GM19240 (cell line): ENCODE results near the gene TNFSF15.
"Not testable (repeated sequence)": the region's sequence is repeated elsewhere in the genome, so short reads cannot be mapped to it uniquely, and the experiment has no call there.

Source experiments
- DNase-seq: peaks from one replicate; pipeline ENCODE4 v3.0.0; 2011; ENCODE audit warnings: low spot score; ENCODE audit not compliant: insufficient read length

TNFSF15 gene

DNA sequence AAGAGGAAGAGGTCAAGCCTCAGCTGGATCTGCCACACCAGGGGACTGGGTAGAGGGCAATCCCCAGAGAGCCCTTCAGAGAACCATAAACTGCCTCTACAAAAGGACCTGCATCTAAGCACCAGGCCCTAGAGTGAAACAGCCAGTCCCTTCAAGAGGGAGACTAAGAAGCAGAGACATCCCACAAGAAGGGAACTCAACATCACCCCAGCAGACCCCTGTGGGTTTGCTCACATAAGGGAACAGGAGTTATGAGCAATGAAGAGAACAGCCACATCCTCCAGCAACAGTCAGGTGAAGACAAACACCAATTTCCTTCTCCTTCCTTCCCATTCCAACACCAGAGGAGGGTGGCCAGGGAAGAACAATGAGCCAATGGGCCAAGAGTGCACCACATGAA, 48.9 kb downstream of the TNFSF15 start:
- DNase-seq = no peak

DNA sequence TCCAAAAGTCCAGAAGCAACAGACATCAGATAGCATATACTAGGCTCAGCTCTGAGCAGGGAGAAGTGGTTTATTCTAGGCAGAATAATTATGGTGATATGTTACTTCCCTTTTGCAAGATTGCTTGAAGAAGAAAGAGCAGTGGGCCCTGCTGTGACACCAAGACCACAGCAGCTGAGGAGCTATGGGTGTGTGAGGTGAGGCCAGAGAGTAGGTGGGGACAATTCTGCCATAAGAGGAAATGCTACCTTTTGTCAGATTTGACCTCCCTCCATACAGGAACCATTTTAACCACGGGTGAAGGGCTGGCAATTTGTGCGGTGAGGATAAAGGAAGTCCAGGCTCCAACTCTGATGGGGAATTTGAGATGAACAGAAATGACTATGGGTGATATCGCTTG, 51.3 kb downstream of the TNFSF15 start:
- DNase-seq = no peak

DNA sequence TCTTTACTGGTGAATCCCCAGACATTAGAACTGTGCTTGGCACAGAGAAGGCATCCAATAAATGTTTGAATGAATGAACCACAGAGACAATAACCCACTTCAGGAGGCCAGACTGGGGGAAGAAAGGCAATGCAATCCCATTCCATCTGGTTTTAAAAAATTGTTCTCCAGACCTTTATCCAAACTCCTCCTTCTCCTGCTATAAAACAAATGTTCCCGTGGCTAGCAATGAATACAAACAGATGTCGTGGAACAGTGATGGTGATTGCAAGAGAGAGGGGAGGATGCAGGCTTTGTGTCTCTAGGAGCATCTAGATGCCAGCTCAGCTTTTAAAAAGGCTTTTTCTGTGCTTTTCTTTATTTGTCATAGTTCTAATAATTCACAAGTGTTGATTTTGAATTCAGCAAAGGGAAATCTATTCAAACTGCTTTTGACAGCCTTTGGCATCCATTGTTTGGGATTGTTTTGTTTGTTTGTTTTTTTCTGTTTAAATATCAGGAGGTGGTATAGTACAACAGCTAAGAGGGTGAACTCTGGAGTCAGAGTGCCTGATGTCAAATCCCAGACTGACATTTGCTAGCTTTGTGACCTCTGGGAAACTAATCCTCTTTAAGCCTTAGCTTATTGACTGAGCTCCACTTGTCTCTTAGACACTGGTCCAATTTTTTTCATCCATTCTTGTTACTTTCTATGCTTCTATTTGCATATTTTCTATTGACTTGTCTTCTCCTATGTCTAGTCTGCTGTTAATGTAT, 59.1 kb downstream of the TNFSF15 start:
- DNase-seq = no peak

DNA sequence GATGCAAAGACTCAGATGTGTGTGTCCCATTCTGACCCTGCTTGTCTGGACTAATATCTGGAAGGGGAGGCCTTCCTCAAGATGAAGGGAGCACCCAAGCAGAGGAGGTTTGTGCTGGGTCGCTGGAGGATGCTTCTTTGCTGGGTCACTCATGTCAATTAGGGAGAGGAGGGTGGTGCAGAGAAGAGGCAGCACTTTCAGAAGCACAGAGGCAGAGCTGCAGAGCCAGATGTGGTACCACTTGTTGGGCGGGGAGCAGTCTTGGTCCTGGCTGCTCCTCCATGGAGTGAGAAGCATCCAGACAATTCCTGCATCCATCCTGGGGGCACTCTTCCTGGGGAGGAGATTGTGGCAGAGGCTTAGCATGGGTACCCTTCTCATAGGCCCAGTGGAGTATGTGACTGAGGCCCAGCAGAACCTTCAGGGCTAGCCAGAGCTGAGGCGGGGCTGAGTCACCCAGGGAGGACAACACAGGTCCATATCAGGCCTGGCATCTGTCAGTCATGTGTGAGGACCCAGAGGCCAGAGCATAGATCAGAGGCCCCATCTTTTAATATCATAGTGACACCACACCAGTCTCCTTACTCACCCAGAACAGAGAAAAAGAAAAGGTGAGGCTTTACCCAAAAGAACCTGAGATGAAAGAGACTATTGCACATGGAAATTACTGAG, 59.8 kb downstream of the TNFSF15 start:
- DNase-seq = no peak

DNA sequence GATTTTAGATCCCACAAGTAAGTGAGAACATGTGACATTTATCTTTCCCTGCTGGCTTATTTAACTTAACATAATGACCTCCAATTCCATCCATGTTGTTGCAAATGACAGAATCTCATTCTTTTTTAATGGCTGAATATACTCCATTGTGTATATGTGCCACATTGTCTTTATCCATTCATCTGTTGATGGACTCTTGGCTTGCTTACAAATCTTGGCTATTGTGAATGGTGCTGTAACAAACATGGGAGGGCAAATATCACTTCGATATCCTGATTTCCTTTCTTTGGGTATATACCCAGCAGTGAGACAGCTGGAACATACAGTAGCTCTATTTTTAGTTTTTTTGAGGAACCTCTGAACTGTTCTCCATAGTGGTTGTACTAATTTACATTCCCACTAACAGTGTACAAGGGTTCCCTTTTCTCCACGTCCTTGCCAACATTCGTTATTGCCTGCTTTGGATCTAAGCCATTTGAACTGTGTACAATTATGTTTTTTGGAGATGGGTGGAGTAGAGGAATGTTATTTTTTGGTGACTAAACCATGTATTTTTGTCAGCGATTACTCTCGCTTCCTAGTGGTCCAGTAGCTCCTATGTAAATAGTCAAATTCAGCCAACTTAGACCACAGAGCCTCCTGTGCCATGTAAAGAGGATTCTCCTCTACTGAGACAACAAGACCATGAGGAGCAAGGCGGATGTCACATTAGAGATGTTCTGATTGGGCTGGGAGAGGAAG, 60.6 kb downstream of the TNFSF15 start:
- no peak for DNase-seq

DNA sequence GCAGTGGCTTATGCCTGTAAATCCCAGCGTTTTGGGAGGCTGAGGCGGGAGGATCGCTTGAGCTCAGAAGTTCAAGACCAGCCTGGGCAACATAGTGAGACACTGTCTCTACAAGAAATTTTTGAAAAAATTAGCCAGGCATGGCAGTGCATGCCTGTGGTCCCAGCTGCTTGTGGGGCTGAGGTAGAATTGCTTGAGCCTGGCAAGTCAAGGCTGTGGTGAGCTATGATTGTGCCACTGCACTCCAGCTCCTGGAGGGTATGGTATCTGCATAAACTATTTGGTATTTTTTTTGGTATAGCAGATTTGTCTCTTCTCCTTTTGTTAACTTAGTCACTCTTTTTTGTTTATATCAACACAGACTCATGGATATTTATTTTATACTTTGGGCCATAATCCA, 62.4 kb downstream of the TNFSF15 start:
- DNase-seq = no peak

DNA sequence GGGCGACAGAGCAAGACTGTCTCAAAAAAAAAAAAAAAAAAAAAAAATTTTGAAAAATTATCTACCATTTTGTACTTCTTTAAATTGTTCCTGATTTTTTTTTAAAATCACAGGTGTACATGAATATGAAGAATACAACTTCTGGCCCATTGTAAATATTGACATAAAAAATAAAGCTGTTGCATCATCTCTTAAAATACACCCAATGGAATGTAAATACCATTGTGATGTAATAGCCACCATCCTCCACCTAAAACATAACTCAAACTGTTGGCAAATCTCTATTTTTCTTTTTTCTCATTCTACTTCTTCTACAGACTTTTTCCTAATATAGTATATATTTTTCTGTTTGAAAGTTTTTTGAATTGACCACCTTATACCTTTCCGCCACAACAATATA, 62.9 kb downstream of the TNFSF15 start:
- DNase-seq = no peak

DNA sequence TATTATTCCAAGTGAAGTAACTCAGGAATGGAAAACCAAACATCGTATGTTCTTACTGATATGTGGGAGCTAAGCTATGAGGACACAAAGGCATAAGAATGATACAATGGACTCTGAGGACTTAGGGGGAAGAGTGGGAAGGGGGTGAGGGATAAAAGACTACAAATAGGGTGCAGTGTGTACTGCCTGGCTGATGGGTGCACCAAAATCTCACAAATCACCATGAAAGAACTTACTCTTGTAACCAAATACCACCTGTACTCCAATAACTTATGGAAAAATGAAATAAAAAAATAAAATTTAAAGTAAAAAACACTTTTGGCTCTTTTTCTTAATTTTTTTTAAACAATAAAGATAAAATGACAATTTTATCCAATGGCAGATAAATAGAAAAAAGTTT, 64.3 kb downstream of the TNFSF15 start:
- not testable (repeated sequence) for DNase-seq

DNA sequence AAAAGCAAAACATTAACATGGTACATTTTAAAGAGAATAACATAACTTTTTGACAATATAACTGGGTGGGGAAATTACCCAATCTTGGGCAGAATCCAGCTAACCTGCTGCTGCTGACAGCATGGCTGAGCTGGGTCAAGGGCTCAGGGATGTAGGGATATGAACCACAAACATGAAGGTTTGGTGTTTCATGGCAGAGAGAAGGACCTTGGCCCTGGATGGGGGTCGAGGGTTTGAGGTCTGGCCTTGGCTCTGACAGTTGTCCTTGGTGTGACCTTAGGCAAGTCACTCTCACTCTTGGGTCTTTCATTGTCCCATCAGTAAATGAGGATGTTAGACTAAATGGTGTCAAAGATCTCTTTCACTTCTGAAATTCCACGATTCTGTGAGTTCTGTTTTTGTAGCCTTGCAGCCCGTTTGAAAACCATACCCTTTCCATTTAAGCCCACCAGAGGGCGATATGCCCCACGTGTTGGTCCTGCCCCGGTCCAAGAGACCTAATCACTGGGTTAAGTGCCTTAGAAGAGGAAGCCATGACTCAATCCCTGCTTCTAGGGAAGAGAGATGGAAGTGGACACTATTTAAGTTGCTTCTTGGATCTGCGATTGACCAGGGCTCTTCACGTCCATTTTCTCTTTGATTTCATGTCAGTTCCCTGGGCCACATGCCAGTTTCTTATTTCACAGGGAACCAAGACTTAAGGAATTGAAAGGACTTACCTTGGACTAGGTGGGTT, 67.1 kb downstream of the TNFSF15 start:
- DNase-seq = peak; percentile 62

DNA sequence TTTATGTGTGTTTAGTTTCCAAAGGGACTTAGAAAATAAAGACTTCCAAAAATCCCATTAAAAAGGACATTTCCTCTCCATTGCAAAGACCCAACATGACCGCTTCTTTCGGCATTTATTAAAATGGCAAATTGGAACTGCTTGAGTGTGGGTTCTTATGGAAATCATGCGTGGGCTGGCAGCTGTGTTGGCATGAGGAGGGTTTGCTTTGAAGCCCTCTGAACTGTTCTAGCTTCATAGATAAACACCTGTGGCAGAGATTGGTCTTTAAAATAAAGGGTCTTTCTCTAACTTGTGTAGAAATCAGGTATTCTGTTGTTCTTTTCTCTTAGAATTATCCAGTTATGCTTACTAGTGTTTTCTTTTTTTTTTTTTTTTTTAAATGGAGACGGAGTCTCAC, 68.0 kb downstream of the TNFSF15 start:
- no peak for DNase-seq

DNA sequence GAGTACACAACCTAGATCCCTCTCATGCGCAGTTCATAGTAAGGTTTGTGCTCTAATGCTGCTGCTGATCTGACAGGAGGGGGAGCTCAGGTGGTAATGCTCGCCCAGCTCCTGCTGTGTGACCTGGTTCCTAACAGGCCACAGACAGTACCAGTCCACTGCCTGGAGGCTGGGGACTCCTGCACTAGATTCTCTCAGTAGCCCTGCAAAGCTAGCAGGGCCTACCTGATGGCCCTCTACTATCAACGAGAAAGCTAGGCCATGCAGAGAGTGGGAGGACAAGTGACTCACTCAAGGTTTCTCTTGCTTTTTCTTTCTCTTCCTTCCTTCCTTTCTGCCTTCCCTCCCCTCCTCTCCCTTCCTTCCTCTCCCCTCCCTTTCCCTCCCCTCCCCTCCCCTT, 68.7 kb downstream of the TNFSF15 start:
- no peak for DNase-seq

DNA sequence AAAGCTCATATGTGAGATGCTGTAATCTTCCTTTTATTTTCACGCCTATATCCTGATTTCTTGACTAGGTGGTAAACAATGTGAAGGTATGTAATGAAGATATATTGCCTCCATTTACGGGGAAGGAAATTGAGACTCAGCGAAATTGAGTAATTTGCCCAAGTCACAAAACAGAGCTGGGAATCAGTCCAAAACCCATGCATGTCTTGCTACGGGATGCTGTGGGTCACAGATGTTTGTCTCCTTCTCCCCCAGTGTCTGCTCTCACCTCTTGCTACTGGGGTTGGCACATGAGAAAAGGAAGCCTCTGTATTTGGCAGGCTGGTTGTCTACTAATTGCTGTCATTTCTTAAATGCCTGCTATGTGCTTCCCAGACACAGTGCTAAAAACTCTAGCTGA, 70.1 kb downstream of the TNFSF15 start:
- DNase-seq = no peak

DNA sequence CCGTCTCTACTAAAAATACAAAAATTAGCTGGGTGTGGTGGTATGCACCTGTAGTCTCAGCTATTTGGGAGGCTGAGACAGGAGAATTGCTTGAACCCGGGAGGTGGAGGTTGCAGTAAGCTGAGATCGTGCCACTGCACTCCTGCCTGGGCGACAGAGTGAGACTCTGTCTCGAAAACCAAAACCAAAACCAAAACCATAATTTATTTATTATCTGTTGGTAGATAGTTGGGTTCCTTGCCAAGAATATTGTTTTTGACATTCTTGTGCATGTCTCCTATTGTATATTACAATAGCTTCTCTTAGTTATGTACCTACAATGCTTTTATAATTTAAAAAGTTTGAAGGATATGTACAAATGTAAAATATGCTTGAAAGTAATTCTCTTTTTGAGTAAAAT, 70.7 kb downstream of the TNFSF15 start:
- DNase-seq = not testable (repeated sequence)
